Mesothelial cell of epicardium (in vitro differentiated cells): Measurements from ENCODE around the gene RAPGEF1. TPM values are rescaled to one million over a fixed set of nuclear protein-coding genes. Genes with fewer than 3 reads are reported as not detected.

Experiments
- DNase-seq, 2 experiments: peaks; one replicate each; pipeline ENCODE4 v3.0.0; 2021; ENCODE audit warnings: low spot score in 2 of 2; ENCODE audit not compliant: unreplicated experiment in 2 of 2
- H3K27ac Mint-ChIP-seq: 2 replicates; pipeline ENCODE4 v1.8.0; 2021; ENCODE audit warnings: mixed read lengths
- H3K27me3 Mint-ChIP-seq: 2 replicates; pipeline ENCODE4 v1.8.0; 2021; ENCODE audit warnings: low read depth, mixed read lengths
- H3K36me3 Mint-ChIP-seq: 2 replicates; pipeline ENCODE4 v1.8.0; 2021; ENCODE audit warnings: mixed read lengths
- H3K4me1 Mint-ChIP-seq: 2 replicates; pipeline ENCODE4 v1.8.0; 2021; ENCODE audit warnings: mixed read lengths
- H3K4me3 Mint-ChIP-seq: 2 replicates; pipeline ENCODE4 v1.8.0; 2021; ENCODE audit warnings: mild to moderate bottlenecking, moderate library complexity, mixed read lengths
- H3K9me3 Mint-ChIP-seq: 2 replicates; pipeline ENCODE4 v1.8.0; 2021; ENCODE audit warnings: mixed read lengths
- total RNA-seq: library from RNA; stranded (reverse); gene quantifications from 3 replicates; pipeline ENCODE4 v1.2.1, GENCODE V29; 2021
- TF ChIP-seq, protein P1 (sequence below): fragments of 200-600 bp; sonication (generic); IDR thresholded peaks from one replicate; pipeline ENCODE4 v1.5.0; 2021; ENCODE audit warnings: antibody characterized with exemption; ENCODE audit not compliant: unreplicated experiment

Gene RAPGEF1, protein sequence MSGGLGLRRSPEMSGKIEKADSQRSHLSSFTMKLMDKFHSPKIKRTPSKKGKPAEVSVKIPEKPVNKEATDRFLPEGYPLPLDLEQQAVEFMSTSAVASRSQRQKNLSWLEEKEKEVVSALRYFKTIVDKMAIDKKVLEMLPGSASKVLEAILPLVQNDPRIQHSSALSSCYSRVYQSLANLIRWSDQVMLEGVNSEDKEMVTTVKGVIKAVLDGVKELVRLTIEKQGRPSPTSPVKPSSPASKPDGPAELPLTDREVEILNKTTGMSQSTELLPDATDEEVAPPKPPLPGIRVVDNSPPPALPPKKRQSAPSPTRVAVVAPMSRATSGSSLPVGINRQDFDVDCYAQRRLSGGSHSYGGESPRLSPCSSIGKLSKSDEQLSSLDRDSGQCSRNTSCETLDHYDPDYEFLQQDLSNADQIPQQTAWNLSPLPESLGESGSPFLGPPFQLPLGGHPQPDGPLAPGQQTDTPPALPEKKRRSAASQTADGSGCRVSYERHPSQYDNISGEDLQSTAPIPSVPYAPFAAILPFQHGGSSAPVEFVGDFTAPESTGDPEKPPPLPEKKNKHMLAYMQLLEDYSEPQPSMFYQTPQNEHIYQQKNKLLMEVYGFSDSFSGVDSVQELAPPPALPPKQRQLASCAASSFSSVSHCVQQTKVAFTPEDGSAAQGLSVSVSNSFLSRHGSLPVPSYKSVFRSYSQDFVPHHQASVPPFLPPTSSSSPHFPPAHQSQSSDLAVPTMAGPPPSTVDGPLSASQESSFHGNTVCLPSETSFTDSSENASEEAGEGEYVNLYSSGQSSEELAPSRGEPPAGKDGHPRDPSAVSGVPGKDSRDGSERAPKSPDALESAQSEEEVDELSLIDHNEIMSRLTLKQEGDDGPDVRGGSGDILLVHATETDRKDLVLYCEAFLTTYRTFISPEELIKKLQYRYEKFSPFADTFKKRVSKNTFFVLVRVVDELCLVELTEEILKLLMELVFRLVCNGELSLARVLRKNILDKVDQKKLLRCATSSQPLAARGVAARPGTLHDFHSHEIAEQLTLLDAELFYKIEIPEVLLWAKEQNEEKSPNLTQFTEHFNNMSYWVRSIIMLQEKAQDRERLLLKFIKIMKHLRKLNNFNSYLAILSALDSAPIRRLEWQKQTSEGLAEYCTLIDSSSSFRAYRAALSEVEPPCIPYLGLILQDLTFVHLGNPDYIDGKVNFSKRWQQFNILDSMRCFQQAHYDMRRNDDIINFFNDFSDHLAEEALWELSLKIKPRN (N-terminal part only)
- 49.3 to 59.1 TPM (median 50.4 TPM) in 3 replicates for total RNA-seq

DNA sequence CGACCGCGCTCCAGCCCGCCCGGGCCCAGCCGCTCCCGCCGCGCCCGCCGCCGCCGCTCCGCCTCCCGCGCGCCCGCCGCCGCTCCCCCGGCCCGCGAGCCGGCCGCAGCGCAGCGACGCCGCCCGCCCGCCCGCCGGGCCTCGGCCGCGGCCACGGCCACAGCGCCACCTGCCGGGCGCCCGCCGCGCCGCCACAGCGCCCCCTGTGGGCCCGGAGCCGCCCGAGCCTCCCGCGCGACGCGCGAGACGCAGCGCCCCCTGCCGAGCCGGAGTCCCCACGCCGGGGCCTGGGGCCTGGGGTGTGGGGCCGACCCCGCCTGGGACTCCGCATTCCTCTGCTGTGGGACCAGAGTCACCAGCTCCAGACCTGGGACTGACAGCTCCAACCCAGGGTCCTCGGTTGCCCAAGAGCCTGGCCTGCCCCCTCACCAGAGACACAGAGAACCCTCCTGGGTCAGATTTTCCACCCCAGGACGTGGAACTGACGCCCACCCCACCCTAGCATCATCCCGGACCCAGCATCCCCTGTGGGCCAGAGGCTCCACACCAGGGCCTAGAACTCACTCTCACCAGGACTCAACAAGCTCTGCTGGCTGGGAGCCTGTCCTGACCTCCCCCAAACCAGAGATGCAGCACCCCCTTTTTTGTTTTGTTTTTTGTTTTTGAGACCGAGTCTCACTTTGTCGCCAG is at the start of gene RAPGEF1:
Gene RAPGEF1 (minus strand): TSS at position 118 of the 690 bp plus-strand sequence. CDS start 246 bp downstream, outside the sequence.
- Mint-ChIP-seq H3K4me3 (peak within 1 kb of the TSS; percentile 83), H3K27me3 (no peaks in the 10 kb centered on the region), H3K36me3 (no peaks in the 10 kb centered on the region), H3K9me3 (no peaks in the 10 kb centered on the region), H3K4me1 (peaks cover 43% of the 10 kb centered on the region), H3K27ac (peak within 1 kb of the TSS; percentile 87)
- peak; percentile 80 to 91 for DNase-seq
- TF ChIP-seq, protein P1, sequence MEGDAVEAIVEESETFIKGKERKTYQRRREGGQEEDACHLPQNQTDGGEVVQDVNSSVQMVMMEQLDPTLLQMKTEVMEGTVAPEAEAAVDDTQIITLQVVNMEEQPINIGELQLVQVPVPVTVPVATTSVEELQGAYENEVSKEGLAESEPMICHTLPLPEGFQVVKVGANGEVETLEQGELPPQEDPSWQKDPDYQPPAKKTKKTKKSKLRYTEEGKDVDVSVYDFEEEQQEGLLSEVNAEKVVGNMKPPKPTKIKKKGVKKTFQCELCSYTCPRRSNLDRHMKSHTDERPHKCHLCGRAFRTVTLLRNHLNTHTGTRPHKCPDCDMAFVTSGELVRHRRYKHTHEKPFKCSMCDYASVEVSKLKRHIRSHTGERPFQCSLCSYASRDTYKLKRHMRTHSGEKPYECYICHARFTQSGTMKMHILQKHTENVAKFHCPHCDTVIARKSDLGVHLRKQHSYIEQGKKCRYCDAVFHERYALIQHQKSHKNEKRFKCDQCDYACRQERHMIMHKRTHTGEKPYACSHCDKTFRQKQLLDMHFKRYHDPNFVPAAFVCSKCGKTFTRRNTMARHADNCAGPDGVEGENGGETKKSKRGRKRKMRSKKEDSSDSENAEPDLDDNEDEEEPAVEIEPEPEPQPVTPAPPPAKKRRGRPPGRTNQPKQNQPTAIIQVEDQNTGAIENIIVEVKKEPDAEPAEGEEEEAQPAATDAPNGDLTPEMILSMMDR = peak; percentile 78

DNA sequence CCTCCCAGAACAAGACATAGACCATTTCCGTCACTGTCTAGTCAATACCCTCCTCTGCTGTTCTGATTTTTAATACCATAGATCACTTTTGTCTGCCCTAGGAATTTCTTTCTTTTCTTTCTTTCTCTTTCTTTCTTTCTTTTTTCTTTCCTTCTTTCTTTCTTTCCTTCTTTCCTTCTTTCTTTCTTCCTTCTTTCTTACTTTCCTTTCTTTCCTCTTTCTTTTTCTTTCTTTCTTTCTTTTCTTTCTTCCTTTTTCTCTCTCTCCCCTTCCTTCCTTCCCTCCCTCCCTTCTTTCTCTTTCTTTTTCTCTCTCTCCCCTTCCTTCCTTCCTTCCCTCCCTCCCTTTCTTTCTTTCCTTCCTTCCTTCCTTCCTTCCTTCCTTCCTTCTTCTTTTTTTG is 49.0 kb upstream of the RAPGEF1 start:
- DNase-seq = no peak
- Mint-ChIP-seq H3K4me3 (no peak overlapping the region), H3K27me3 (peaks cover 74% of the 10 kb centered on the region), H3K4me1 (no peaks in the 10 kb centered on the region), H3K27ac (no peak overlapping the region), H3K9me3 (peaks cover 4% of the 10 kb centered on the region), H3K36me3 (no peaks in the 10 kb centered on the region)
- TF ChIP-seq, protein P1 = no peak

DNA sequence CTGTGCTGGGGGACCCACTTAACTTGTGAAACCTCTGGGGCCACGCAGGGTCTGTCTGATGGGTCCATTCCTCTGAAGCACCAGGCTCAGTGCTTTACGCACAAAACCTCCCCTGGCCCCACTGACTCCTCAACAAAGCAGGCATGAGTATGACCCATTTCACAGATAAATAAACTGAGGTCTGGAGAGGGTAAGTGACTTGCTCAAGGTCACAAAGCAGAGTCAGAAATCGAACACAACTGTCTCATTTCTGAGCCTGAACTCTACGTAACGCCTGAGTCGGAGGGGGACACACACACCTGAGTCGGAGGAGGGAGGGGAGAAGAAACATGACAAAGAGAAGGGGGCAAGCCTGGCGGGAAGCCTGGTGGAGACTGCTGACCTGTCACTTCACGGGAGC is 48.0 kb upstream of the RAPGEF1 start:
- peaks cover 80% of the 10 kb centered on the region for H3K27me3 Mint-ChIP-seq
- H3K9me3 Mint-ChIP-seq = peaks cover 12% of the 10 kb centered on the region
- no peaks in the 10 kb centered on the region for H3K36me3 Mint-ChIP-seq
- TF ChIP-seq, protein P1 = no peak
- H3K4me1 Mint-ChIP-seq = no peaks in the 10 kb centered on the region
- H3K4me3 Mint-ChIP-seq = no peak overlapping the region
- no peak overlapping the region for H3K27ac Mint-ChIP-seq
- DNase-seq = no peak

DNA sequence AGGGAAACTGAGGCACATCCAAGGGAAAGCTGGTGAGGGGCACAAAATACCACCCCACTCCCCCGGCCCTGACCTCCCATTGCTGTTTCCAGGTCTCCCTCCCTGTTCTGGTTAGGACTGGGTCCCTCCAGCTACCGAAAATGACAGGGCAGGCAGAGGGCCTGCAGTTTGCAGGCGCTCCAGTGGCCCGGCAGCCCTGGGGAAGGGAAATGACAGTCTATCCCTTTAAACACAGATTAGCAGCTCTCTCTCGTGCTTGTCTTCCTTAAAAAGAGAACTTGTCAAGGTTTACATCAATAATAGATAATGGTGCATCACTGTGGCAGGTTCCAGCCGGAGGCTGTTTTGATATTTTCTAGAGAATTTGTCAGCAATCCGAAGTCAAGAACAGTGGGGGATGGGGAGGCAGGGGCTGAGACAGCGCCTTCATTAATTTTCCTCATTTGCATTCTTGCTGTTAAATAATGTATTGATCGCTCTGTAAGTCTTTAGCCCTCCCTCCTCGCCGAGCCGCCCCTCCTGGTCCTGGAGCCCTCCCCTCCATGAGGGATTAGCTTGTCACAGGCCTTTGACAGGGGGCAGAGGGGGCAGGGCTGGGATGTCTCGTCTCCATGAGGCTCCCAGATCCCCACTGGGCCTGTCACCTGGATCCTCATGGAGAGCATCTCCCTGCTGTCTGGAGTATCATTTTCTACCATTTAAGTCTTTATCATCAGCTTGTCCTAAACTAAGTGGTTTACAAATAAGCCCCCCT is 45.0 kb upstream of the RAPGEF1 start:
- Mint-ChIP-seq H3K27me3 (peaks cover 85% of the 10 kb centered on the region), H3K27ac (no peak overlapping the region), H3K9me3 (peaks cover 16% of the 10 kb centered on the region), H3K4me1 (no peaks in the 10 kb centered on the region), H3K36me3 (no peaks in the 10 kb centered on the region), H3K4me3 (no peak overlapping the region)
- TF ChIP-seq, protein P1 = no peak
- DNase-seq = no peak
